Dermis microvascular lymphatic vessel endothelial cell (primary cell): ENCODE data around the gene NECTIN4. TPM values are rescaled to one million over a fixed set of nuclear protein-coding genes. Genes with fewer than 3 reads are reported as not detected.
A peak's percentile ranks its signal among the peaks of the same experiment; 100 is the strongest.
"Not testable (repeated sequence)": the region's sequence is repeated elsewhere in the genome, so short reads cannot be mapped to it uniquely, and the experiment has no call there.

Experiments used
- DNase-seq, 2 donors: peaks; one replicate each; pipeline versions ENCODE4 v3.0.0 to v3.0.0-alpha.2; 2010; ENCODE audit warnings: low read depth in 2 of 2
- total RNA-seq: library from RNA; depleted of rRNA; stranded (reverse); fragments of >200 nt; gene quantifications from 2 replicates; pipeline ENCODE4 v1.2.1, GENCODE V29; 2014

NECTIN4 gene
- total RNA-seq, result under 0.01 and 0.26 TPM in 2 replicates

GRCh38 chr1:161089251-161089924, at the start of gene NECTIN4:
TSS of gene NECTIN4 (minus strand) at chr1:161089558. CDS start at chr1:161089296, 262 bp downstream.
- DNase-seq, result no peak

DNA sequence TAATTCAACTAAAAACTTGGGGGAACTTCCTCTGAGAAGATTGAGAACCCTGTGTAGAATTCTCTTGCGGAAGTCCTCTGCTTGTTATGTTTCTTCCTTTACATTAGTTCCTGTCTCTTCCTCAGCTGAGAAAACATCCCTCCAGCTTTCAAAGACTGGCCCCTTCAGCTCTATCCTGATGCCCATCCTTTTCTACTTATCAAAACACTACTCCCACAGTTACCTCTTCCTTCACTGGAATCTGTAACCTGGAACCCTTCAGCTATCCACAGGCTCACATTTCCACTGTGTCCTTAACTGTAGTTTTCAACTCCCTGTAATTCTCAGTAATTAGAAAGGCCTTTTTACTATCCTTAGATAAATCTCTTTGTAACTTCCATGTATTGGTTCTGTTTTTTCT, 49.1 kb upstream of the NECTIN4 start:
- DNase-seq, result no peak

DNA sequence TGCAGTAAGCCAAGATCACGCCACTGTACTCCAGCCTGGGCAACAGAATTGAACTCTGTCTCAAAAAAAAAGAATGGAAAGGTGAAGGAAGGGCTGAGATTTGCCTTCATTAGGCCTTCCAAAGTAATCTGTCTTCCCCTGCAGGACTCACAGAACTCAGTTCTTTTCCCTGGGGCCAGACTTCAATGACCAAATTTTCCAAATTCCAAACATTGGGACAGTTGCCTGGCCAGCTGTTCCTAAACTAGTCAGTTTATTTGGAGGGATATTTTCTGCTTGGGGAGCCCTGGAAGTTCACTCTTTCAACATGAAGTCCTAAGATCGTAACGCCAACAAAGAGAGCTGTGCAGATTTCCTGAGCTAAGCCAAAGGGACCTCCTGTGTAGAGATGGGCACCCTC, 48.5 kb upstream of the NECTIN4 start:
- no peak for DNase-seq

DNA sequence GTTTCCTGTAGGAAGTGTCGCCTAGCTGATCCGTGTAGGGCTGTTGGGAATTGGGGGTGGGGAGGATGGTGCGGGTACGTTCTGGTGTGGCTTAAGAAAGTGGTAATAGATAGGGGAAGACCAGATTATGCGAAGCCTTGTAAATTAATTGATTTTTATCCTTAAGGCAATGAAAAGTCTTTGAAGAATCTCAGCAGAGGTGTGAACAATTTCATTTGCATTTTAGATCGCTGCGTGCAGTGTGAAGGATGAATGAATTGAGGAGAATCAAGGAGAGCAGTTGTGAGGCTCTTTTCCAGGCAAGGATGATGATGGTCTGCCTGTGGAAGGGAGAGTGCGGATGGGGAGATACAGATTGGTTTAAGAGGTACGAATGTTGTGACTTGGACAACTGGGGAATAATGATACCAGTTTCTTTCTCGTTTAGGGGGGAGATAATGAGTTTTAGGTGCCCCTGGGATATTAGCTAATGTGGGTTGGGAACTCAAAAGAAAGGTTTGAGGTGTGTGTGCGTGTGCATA, 43.9 kb upstream of the NECTIN4 start:
- DNase-seq, result peak in 1 of 2 donors; percentile 17

- DNase-seq, result peak; percentile 91 to 96
These were observed 43.3 kb upstream of the NECTIN4 start, which contains the start of gene DEDD for GRCh38 chr1:161132410-161133219. TSS of gene DEDD (minus strand) at chr1:161132667. CDS start at chr1:161124462, 8,205 bp downstream.

DNA sequence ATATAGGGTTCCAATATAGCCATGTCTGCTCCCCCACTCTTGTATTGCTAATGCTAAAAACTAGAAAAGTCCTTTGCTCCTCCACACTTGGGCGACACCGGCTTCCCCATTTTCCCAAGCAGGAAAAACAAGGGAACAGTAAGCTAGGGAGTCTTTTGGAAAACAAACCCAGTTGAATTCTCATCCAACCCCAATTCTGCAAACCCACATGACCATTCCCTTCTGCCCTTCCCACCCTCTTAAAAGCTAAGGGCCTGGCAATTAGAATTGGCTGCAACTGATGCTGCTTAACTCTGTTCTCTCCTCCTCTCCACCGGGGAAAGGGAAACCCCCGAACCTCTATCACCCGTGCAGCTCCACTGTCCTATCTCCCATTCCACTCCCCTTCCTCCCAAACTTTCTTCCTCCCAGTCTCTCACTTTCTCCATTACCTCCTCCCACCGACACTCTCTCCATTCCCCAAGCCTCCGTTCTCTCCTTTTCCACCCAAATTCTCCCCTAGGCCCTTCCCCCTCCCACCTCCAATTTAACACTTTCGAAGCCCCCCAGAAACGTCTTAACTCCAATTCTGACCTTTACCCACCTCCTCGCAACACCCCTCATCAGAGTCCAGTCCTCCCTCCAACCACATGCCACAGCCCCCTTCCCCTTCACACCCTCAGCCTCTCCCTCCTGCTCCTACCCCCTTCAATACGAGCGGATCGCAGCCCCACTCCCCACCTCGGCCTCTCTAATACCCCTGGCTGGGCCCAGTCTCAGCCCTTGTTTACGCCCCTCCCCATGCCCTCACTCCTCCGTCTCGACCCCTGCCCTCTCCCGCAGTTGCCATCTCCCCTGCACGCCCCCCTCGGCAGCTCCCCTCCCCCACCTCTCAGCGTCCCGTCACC, 42.4 kb upstream of the NECTIN4 start:
- DNase-seq, result peak in 1 of 2 donors; percentile 38

DNA sequence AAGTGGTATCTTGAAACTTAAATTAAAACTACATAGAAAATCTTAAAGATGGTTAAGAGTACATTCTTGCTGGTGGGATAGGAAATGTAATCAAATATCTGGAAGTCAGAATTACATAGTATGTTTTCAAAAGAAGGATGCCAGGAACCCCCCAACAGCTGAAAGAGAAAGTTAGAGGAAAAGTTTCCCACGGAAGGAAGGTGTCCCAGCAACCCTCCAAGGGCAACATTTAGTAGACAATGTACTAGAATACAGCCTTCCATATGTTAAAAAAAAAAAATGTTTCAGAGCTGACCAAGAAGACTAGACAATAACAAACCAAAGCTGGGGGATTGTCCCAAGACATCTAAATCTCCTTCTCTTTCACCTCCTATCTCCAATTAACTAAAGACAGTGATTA, 40.9 kb upstream of the NECTIN4 start:
- peak in 1 of 2 donors; percentile 65 for DNase-seq

DNA sequence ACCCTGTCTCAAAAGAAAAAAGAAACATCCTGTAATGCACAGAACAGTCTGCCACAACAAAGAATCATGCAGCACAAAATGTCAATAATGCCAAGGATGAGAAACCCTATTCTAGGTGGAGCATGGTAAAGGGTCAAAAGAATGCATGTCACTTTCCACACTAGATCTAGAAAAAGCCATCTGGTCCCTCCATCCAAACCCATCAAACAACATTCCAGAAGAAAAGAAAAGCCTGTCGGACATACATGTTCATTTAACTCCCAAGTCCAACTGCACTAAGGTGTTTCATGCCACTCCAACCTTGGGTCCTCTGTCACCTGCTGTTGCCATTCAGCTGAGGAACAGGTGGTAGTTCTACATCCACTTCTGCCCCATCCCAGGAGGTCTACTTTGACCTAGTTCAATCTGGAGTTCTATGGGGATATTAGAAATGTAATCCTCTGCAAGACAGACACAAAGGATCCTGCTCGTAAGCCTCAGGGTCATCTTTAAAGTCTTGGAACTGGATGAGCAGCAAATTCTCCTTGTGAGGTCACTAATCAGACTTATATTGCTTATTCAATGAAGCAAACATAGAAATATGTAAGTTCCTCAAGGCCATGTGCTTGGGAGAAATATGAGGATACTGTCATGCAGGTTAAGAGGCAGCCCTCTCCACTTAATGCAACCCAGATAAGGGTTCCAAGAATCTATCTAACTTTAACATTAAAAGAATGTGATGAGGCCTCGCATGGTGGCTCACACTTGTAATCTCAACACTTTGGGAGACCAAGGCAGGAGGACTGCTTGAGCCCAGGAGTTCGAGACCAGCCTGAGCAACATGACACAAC, 39.4 kb upstream of the NECTIN4 start:
- no peak for DNase-seq

DNA sequence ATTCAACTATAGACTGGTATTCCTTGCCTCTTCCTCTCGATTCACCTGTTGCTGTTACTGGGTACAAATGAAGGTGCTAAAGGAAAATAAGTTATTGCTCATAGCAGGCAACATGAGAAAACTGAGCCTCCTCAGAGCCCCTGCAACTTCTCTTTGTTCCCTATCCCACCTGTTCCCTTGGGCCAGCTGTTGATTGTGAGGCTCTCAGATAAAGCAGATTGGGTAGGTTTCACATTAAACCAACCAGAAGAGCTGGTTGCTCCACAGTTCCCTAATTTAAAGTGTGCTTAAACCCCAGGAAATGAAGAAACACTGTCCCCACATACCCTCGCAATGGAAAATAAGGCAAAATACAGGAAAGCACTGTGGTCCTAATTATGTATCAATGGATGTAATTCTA, 38.3 kb upstream of the NECTIN4 start:
- no peak for DNase-seq

DNA sequence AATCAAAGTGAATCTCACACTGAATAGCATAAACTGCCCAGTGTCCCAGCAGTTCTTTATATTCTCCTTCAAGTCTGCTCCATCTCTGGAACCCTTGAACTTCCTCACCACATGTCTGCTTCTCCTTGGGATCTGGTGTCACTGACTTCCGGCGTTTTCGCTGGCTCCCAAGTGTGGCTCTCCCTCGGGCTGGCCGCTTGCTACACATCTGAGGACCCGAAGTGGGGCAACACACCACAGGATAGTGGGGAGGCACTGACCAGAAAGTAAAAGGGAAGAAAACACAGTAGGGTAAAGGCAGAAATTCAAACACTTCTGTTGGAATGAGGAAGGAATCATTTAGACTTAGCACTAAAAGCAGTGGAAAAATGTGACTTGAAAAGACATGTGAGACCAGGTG, 33.6 kb upstream of the NECTIN4 start:
- no peak for DNase-seq

DNA sequence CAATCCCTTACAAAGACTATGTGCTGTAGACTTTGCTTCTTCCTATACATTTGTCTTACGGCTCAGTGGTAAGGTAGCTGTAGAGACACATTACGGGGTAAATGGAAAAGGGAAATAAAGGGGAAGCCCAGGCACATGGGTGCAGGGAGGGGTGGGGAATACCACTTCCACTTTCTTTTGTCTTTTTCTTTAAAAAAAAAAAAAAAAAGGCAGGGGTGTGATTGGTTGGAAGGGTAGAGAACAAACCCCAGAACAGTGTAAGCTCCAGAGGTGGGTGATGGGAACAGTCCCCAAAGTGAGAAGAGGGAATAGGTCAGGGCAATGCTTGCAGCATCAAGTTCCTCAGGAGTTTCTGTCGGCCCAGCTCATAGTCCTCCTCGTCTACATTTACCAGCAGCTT, 32.5 kb upstream of the NECTIN4 start:
- DNase-seq, result no peak

DNA sequence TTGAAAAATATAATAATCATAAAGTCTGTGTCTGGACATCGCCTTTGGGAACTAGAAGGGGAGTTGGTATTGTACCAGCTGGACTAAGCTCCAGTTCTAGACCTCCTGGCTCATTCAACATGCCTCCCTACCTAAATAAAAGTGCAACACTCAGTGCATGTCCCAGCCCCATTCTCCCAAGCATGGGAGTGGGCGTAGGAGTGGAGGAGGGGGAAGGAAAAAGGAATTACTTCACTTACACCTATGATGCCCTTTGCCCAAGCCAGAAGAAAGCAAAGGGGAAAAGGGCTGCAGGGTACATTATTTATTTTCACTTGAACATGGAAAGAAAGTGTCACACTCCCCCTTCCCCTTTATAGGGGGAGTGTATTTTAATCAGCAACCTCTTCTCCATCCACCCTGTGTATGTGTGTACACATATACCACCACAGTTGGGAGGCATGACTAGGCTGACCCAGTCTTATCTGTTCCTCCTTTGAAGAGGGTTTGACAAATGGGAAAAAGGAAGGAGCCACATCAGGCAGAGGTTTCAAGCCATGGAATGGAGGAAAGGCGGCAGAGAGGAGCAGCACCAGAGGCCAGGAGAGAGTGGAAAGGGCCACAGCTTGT, 31.8 kb upstream of the NECTIN4 start:
- DNase-seq, result no peak

GRCh38 chr1:161119092-161119903, 29.9 kb upstream of the NECTIN4 start:
- peak in 1 of 2 donors; percentile 67 for DNase-seq

DNA sequence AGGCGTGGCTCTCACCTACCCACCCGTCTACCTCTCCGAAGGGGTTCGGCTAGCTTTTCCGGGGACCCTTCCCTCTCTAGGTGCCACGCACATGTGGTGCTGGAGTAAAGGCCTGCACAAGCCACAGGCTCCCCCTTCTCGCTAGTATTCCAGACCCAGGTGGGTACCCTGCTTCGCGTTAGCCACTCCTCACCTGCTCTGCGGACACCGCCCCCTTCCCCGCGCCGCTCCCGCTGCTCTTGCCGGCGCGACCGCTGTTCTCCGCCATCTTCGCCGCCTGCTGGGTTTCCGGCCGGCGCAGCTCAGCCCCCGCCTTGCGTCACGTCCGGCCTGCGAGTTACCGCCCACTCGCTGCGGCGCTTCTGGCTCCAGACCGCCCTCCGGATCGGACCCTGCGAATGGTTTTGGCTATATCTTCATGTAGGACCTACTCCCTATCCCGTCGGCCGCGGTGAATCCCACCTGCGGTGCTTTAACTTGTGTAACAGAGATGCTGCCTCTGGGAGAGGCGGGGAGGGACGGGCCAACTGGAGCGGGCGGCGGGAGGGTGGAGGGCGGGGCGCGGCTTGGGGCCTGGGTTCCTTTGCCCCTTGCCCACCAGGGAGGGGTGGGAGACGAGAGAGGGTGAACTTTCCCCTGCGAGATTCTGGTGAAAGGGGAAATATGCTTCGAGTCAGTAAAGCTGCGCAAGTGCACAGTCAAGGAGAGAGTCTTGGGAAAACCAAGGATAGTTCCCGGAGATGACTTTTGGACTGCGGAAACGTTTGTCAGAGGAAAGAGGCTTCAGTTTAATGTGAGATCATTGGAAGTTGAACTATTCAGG, 28.6 kb upstream of the NECTIN4 start, which contains the start of the genes NIT1 and PFDN2:
Gene NIT1, plus strand, starts transcription at position 347 of the 823 bp plus-strand sequence. Its CDS starts 72 bp downstream, at position 419.
Gene PFDN2, minus strand, starts transcription at position 279 of the 823 bp plus-strand sequence. Its CDS starts 11 bp downstream, at position 268.
- DNase-seq, result peak; percentile 64 to 88

GRCh38 chr1:161115961-161116360, 26.6 kb upstream of the NECTIN4 start:
- not testable (repeated sequence) for DNase-seq

GRCh38 chr1:161115132-161115711, 25.9 kb upstream of the NECTIN4 start:
- DNase-seq, result peak; percentile 92 to 97

DNA sequence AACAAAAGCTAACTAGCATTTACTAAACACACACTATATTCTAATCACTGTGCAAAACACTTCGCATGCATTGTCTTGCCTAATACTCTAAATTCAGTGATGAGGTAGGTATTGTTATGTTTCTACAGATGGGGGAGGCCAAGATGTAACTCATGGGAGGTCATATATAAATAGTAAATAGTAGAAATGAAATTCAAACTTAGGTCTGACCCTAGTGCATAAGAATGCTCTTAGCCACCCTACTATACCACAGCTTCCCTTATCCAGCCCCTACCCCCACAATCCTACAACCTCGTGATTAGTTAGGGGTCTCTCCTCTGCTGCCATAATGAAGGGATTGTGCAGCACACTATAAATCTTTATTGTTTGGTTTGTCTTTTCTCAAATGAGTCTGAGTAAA, 25.2 kb upstream of the NECTIN4 start:
- DNase-seq, result no peak

DNA sequence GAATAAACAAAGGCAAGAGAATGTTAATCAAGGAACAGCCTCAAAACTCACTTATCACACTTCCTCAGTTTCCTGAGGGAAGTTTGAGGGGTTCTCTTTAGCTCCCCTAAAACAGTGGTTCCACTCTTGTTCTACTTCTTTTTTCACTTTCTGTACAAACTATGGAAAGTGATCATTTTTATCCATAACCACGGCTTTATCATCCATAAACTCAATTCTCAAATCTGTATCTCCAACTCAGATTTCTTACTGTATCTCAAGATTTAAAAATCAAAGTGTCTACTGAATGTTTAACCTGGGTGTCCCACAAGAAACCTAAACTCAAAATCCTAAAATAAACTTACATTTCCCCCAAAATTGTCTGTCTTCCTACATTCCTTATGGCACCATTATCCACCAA, 24.6 kb upstream of the NECTIN4 start:
- DNase-seq, result no peak
